GM20431 (cell line): ENCODE measurements around the gene ARHGEF33.

ENCODE experiments used
- in situ Hi-C: fragments of 300-500 bp; cut with MseI, MboI; formaldehyde crosslinking; loops from one replicate; pipeline ENCODE4 v1.15.0; 2020; ENCODE audit warnings: low sequenced_read_pairs; ENCODE audit not compliant: unreplicated experiment

Gene ARHGEF33

DNA sequence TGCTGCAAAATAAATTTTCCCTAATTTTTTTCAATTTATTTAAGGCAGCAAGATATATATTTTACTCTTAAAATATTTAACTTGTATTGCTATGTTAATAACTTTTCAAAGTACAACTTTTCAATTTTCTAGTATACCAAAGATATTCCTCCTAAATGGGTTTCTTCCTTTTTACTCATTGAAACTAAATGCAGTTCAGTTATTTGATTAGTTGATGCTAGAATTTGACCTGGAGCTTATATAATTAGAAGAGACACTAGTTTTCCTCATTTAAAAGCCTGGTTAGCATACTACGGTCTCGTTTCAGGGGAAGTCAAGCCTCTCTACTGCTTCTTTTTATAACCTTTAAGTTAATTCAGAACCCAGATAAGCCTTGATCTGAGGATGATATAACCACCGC lies at the start of gene ARHGEF33:
ARHGEF33 (plus strand) TSS at position 301 of the 400 bp plus-strand sequence. CDS start 29,573 bp downstream, outside the sequence.
- in situ Hi-C loops = no loop called here

GRCh38 chr2:38850045-38850444 lies 39.6 kb upstream of the ARHGEF33 start:
- in situ Hi-C loops = no loop called here

DNA sequence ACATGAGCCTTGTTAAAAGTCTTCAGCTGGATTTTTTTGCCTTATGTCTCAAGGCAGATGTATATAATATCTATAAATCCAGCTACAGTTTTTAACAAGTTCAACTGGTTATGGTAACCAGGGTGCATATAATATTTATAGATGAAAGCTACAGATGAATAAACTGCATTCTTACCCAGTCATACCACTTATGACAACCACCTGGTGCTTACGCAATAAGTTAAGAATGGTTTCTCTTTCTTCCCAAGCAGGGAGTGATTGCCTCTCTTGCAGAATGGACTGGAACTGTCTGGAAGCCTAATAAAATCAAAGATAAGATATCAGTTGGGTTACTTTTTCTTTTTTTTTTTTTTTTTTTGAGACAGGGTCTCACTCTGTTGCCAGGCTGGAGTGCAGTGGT lies 33.5 kb upstream of the ARHGEF33 start:
- in situ Hi-C loops = no loop called here

DNA sequence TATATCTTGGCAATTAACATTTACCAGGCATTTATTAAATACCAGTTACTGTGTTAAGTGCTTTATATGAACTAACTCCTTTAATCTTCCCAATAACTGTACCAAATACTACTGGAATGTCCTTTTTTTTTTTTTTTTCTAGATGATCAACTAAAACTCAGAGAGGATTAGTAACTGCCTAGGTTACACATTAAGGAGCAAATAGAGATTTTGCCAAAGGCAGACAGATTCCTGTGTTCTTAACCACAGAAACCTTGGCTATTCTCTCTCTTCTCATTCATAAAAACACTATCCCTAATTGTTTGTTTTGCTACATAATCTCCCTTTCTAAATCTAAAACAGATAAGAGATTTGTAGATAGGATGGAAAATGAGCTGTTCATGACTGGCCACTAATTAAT lies 27.2 kb upstream of the ARHGEF33 start:
- in situ Hi-C loops = no loop called here

GRCh38 chr2:38863061-38863695 lies 26.5 kb upstream of the ARHGEF33 start:
- in situ Hi-C loops = no loop called here

GRCh38 chr2:38866773-38867443 lies 22.8 kb upstream of the ARHGEF33 start:
- in situ Hi-C loops = no loop called here

DNA sequence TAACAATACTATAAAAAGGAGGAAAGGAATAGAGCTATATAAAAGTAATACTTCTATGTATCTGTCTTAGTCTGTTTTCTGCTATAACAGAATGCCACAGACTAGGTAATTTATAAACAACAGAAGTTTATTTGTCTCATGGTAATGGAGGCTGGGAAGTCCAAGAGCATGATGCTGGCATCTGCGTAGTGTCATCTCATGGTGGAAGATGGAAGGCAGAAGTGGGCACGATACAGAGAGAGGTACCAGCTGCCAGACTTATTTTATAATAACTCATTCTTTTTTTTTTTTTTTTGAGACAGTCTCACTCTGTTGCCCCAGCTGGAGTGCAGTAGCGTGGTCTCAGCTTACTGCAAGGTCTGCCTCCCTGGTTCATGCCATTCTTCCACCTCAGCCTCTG lies 18.2 kb upstream of the ARHGEF33 start:
- in situ Hi-C loops = no loop called here

DNA sequence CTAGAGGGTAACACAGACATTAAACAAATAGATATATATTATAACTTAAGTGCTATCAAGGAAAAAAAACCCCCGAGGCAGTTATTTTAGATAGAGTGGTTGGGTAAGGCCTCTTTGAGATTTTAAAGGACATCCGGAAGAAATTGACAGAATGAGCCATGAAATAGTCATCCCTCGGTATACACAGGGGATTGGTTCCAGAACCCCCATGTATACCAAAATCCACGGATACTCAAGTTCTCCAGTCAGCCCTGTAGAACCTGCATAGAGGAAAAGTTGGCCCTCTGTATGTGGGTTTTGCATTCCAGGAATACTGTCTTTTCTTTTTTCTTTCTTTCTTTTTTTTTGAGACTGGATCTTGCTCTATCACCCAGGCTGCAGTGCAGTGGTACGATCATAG lies 15.9 kb upstream of the ARHGEF33 start:
- in situ Hi-C loops = no loop called here

GRCh38 chr2:38875227-38875575 lies 14.5 kb upstream of the ARHGEF33 start:
- in situ Hi-C loops = no loop called here

- in situ Hi-C loops = no loop called here
Observed at GRCh38 chr2:38875576-38876367, 13.9 kb upstream of the ARHGEF33 start, which contains the start of the genes DHX57 and MORN2. Gene DHX57, minus strand, starts transcription at chr2:38875934. Its CDS starts 7,529 bp downstream, at chr2:38868405. Gene MORN2, plus strand, starts transcription at chr2:38875976.

DNA sequence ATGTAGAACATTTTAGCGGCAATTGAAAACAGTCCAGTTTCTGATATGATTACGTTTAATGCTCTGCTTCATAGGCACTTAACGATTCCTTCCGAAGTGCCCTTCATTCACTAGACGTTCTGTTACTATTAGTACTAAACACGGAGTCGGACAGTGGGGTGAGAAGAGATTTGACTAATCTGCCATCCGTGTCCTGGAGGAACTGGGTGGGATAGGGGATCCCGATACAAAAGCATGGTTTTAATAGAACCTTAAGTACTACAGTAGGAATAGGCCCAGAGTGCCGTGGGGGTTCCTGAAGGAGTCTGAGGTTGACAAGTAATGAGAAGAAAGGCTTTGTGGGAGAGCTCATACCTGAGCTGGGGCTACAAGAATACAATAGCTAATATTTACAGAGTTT lies 13.3 kb upstream of the ARHGEF33 start:
- in situ Hi-C loops = no loop called here

GRCh38 chr2:38886063-38886462 lies 3.6 kb upstream of the ARHGEF33 start:
- in situ Hi-C loops = no loop called here

GRCh38 chr2:38887347-38887746 lies 2.3 kb upstream of the ARHGEF33 start:
- in situ Hi-C loops = no loop called here

- in situ Hi-C loops = no loop called here
Observed at GRCh38 chr2:38887902-38888554, 1.6 kb upstream of the ARHGEF33 start.

- in situ Hi-C loops = no loop called here
Observed at GRCh38 chr2:38889045-38889444, 630 bp upstream of the ARHGEF33 start.

GRCh38 chr2:38892819-38893218 lies 3.1 kb downstream of the ARHGEF33 start:
- in situ Hi-C loops = no loop called here

- in situ Hi-C loops = no loop called here
Observed at GRCh38 chr2:38898256-38898655, 8.6 kb downstream of the ARHGEF33 start.

- in situ Hi-C loops = no loop called here
Observed at GRCh38 chr2:38900726-38901125, 11.1 kb downstream of the ARHGEF33 start.

GRCh38 chr2:38905251-38905650 lies 15.6 kb downstream of the ARHGEF33 start:
- in situ Hi-C loops = no loop called here

GRCh38 chr2:38907242-38907641 lies 17.6 kb downstream of the ARHGEF33 start:
- in situ Hi-C loops = no loop called here
